T-helper 9 cell (primary cell): ENCODE data around the gene OOSP2.

Experiments
- DNase-seq: peaks from one replicate; pipeline ENCODE4 v3.0.0-alpha.2; 2020

OOSP2 gene

DNA sequence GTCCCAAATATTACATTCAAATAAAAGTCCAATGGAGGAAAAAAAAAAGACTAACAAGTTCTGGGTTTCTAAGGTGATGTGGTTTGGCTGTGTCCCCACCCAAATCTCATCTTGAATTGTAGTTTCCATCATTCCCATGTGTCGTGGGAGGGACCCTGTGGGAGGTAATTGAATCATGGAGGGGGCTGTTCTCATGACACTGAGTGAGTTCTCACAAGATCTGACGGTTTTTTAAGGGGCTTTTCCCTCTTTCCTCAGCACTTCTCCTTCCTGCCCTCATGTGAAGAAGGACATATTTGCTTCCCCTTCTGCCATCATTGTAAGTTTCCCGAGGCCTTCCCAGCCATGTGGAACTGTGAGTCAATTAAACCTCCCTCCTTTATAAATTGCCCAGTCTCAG lies 40.3 kb downstream of the OOSP2 start:
- no peak for DNase-seq

DNA sequence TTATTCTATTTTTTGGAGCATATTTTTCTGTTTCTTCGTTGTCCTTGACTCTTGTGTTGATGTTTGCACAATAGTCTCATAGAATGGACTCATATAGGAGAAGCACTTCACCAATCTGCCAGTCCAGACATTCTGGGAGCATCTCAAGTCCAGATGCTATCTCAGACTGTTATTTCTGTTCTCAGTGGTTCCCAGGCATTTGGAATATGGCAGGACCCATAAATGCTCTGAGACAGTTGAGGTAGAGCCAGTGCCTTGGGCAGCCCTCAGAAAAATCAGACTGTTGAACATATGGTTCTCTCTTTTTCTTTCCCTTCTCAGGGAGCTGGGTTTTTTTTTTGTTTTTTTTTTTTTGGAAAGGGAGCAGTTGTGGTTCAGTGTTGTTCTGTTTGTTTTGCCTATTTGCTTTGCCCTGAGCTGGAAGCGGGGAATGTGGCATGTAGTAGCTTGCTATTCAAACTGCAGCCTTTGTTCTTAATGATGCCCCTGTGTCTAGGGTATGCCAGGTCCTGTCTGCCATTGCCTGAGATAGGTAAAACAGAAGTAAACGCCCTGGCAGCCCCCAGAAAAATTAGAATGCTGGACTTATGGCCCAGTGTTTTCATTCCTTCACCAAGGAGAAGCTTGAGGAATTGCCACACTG lies 44.5 kb downstream of the OOSP2 start:
- DNase-seq, result no peak

DNA sequence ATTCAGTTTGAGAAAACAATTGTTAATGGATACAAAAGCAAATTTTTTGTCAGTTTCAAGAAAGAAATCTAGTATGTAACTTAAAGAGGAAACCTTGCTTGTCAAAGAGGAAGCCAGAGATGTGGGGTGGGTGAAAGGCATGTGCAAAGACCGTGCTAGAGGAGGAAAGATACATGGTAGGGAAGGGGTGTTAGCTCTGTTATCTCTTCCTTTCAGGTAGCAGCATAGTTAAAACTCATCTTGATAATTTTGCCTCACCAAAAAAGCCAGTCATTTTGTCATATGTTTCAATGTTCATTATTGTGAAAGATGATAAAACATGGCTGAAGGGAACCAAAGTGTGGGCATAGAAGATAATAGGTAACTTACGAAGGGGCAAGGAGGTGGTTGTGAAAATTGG lies 45.7 kb downstream of the OOSP2 start:
- no peak for DNase-seq

DNA sequence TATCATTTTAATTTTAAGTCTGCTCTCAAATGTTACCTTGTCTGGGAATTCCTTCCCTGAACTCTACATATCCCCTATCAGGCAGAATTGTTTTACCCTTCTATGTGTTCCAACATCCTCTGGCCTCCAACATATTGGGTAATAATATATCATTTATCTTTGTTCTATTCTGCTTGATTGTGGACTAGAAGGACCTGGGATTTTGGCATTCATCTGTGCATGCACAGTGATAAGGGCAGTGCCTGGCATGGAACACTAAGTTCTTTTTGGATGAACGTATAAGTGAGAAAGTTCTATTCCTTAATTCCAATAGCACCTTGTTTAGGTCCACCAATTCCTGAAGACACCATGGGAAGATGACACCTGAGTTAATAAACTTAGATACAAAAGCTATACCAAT lies 47.0 kb downstream of the OOSP2 start:
- DNase-seq, result no peak

DNA sequence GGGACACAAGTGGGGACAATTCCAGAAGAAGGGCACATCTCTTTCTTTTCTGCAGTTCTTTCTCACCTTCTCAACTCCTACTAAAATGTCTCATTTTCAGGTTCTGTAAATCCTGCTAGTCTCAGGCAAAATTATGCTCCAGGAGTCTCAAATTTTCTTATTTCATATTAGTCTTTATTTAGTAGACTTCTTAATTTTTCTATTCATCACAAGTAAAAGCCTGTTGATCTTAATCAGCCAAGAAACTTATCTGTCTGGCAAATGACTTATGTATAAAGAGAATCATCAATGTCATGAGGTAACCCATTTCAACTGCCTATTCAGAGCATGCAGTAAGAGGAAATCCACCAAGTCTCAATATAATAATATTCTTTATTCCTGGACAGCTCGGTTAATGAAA lies 48.2 kb downstream of the OOSP2 start, which contains the start of gene MS4A2:
Gene MS4A2, plus strand, starts transcription at position 301 of the 400 bp plus-strand sequence. CDS start 102 bp downstream, outside the sequence.
- no peak for DNase-seq

DNA sequence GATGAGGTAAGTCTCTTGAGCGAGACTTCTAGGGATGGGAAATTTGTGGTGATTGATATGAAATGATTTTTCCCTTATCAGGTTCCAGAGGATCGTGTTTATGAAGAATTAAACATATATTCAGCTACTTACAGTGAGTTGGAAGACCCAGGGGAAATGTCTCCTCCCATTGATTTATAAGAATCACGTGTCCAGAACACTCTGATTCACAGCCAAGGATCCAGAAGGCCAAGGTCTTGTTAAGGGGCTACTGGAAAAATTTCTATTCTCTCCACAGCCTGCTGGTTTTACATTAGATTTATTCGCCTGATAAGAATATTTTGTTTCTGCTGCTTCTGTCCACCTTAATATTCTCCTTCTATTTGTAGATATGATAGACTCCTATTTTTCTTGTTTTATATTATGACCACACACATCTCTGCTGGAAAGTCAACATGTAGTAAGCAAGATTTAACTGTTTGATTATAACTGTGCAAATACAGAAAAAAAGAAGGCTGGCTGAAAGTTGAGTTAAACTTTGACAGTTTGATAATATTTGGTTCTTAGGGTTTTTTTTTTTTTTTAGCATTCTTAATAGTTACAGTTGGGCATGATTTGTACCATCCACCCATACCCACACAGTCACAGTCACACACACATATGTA lies 55.4 kb downstream of the OOSP2 start:
- no peak for DNase-seq

DNA sequence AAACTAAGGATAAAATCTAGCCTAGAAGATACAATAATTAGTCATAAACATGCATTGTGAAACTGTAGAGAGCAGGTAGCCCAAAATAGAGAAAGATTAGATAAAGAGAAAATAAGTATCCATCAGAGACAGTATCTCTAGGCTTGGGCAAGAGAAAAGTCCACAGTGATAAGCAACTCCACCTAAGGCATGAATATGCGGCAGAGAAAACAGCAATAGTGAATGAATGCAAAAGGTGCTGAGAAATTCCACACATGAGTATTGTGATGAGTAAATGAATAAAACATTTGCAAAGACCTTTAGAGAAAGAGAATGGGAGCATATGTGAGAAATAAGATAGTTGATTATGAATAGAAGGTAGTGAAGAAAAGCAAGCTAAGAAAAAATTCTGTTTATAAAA lies 57.0 kb downstream of the OOSP2 start:
- no peak for DNase-seq
